ENCODE measurements around the gene GCK.

The GCK gene

GRCh38 chr7:44150466-44150832, 38.8 kb downstream of the GCK start:
- no peak overlapping the region for H3K4me3 ChIP-seq (ENCODE audit: low read depth, low read length)
- DNase-seq, result no peak
- H3K9me3 ChIP-seq, result no peaks in the 10 kb centered on the region
- H3K27me3 ChIP-seq, result no peaks in the 10 kb centered on the region
- TF ChIP-seq CTCF (IDR thresholded peaks at IDR 0.05; ENCODE audit: low read depth, low read length), result no peak
- peaks cover 7% of the 10 kb centered on the region for H3K4me1 ChIP-seq
- no peaks in the 10 kb centered on the region for H3K36me3 ChIP-seq

GRCh38 chr7:44149571-44150465, 39.4 kb downstream of the GCK start:
- no peak overlapping the region for H3K4me3 ChIP-seq (ENCODE audit: low read depth, low read length)
- DNase-seq, result no peak
- TF ChIP-seq CTCF (IDR thresholded peaks at IDR 0.05; ENCODE audit: low read depth, low read length), result no peak

GRCh38 chr7:44148961-44149536, 40.2 kb downstream of the GCK start:
- TF ChIP-seq CTCF (IDR thresholded peaks at IDR 0.05; ENCODE audit: low read depth, low read length), result no peak
- H3K36me3 ChIP-seq, result no peaks in the 10 kb centered on the region
- DNase-seq, result no peak
- H3K4me1 ChIP-seq, result peaks cover 7% of the 10 kb centered on the region
- no peaks in the 10 kb centered on the region for H3K27me3 ChIP-seq
- H3K4me3 ChIP-seq (ENCODE audit: low read depth, low read length), result no peak overlapping the region
- H3K9me3 ChIP-seq, result no peaks in the 10 kb centered on the region

More at GRCh38 chr7:44149571-44150465, 39.4 kb downstream of the GCK start:
- no peaks in the 10 kb centered on the region for H3K9me3 ChIP-seq
- H3K27me3 ChIP-seq, result no peaks in the 10 kb centered on the region
- H3K36me3 ChIP-seq, result no peaks in the 10 kb centered on the region
- H3K4me1 ChIP-seq, result peaks cover 7% of the 10 kb centered on the region

DNA sequence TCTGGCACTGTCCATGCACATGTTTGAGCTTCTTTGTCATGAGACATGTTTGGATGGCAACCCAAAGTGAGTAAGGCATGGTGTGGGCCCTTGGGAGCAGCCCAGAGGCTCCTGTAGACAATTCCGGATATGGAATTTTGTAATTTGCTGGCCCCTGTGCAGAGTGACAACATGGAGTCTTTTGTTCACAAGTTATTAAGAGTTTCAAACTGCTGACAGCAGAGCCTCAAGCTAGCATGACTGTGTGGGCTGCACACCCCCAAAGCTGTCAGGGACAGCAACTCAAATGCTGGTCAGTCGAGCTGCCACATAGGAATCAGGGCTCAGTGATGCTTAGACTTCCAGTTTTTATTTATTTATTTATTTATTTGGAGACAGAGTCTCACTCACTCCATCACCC, 41.1 kb downstream of the GCK start:
- Histone ChIP-seq H3K36me3 (no peaks in the 10 kb centered on the region), H3K4me3 (ENCODE audit: low read depth, low read length) (no peak overlapping the region), H3K27me3 (no peaks in the 10 kb centered on the region), H3K4me1 (peaks cover 7% of the 10 kb centered on the region), H3K9me3 (no peaks in the 10 kb centered on the region)
- TF ChIP-seq CTCF (IDR thresholded peaks at IDR 0.05; ENCODE audit: low read depth, low read length), result no peak
- DNase-seq, result no peak

DNA sequence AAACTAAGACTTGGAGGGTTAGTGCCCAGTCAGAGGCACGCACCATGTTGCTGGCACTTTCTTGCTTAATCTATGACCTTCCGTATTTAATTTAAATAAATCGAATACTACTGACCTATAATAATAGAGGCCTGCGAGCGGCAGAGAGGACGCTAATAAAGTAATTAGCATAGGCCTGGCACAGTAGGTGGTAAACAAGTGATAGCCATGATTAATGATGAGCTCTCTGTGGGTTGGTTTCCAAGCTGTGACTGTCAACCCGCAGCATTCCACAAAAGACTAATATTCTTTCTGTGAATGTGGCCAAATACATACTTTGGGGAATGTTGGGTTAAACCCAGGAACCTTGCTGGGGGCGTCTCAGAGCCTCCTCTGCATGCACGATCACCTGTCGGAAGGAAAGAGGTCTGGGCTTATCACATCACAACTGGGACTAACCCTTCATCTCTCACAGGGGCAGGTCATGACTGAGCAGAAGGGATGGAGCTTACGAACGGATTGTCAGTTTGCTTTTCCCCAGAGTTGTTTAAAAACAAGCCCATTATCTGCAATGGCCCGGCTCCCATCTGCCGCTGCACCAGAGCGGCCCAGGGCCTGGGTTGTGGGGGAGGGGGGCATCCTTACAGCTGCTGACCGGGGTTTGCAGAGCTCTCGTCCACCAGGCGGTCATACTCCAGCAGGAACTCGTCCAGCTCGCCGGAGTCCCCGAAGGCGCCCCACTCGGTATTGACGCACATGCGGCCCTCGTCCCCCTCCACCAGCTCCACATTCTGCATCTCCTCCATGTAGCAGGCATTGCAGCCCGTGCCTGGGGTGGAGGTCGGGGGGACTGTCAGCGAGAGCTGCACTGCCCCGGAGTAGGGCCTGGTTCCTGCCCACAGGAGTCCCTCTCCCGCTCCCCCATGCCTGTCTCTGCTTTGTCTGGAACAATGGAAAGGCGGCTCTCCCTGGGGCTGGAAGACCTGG, 41.9 kb downstream of the GCK start:
- H3K4me3 ChIP-seq (ENCODE audit: low read depth, low read length), result no peak overlapping the region
- H3K36me3 ChIP-seq, result no peaks in the 10 kb centered on the region
- H3K4me1 ChIP-seq, result peaks cover 7% of the 10 kb centered on the region
- H3K9me3 ChIP-seq, result no peaks in the 10 kb centered on the region
- TF ChIP-seq CTCF (IDR thresholded peaks at IDR 0.05; ENCODE audit: low read depth, low read length), result no peak
- no peaks in the 10 kb centered on the region for H3K27me3 ChIP-seq
- no peak for DNase-seq

Data from BE2C (cell line).